ENCODE measurements around the gene DNAJB1. TPM values are rescaled to one million over a fixed set of nuclear protein-coding genes. Genes with fewer than 3 reads are reported as not detected.

Gene DNAJB1
- total RNA-seq, 1 donor from 2014 or later, result 39.1 TPM

DNA sequence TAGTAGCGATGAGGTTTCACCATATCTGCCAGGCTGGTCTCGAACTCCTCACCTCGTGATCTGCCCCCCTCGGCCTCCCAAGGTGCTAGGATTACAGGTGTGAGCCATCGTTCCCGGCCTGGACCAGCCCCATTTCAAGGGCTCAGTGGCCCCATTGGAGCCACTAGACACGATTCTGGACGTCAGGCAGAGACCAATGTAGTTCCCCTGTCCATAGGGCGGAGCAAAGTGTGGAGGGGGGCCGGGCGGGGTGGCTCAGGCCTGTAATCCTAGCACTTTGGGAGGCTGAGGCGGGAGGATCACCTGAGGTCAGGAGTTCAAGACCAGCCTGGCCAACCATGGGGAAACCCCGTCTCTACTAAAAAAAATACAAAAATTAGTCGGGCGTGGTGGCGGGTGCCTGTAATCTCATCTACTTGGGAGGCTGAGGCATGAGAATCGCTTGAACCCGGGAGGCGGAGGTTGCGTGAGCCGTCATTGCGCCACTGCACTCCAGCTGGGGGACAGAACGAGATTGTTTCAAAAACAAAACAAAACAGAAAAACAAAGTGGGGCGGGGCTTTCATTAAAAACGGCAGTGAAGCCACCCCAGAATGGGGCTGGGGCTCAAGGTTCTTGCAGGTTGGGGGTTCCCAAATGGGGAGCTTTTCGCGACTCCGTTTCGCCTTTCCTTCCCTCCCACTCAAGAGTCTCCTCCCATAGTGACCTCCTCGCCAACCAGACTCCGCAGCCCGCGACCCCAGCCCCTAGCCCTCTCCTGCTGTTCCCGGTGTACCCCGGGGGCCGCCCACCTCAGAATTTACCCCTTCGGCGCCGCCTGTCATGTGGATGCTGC is 10.4 kb upstream of the DNAJB1 start:
- Histone ChIP-seq H3K27ac (ENCODE audit: low read depth, low read length) (peak overlapping the region; percentile 70), H3K4me3 (ENCODE audit: low read length in 3 of 3) (peak overlapping the region; percentile 38 to 99 (median 65)), H3K9ac (ENCODE audit: low read depth in 1 of 3, low read length in 3 of 3) (peak overlapping the region in 2 of 3 donors; percentile 50 to 57), H3K4me1 (ENCODE audit: control insufficient read depth in 3 of 3, insufficient read depth in 3 of 3, low read length in 3 of 3) (peaks cover 22 to 35% (median 29%) of the 10 kb centered on the region in 3 donors), H3K9me3 (ENCODE audit: control insufficient read depth in 3 of 3, low read length in 3 of 3) (no peaks in the 10 kb centered on the region), H3K36me3 (ENCODE audit: control insufficient read depth in 3 of 3, insufficient read depth in 3 of 3, low read length in 3 of 3) (peaks cover 2 to 11% (median 6%) of the 10 kb centered on the region in 3 donors), H3K27me3 (ENCODE audit: control insufficient read depth in 3 of 3, insufficient read depth in 3 of 3, low read length in 3 of 3) (no peaks in the 10 kb centered on the region)

DNA sequence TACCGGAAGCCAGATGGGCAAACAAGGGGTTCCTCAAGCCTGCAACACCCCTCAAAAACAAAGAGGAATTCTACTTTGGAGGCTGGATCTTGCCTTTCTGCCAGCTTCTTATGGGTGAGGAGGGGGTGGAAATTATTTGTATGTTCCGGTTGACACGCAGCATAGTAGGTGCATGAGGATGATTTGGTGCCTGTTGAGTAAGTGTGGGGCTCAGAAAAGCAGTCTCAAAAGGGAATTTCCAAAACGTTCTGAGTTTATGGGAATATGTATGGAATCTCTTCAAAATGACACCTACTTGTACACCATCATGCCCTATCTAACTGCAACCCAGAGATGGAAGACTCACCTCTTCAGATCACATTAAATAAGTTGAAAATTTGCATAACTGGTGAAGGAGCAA is 8.2 kb upstream of the DNAJB1 start:
- H3K9ac ChIP-seq (ENCODE audit: low read depth in 1 of 3, low read length in 3 of 3), result no peak overlapping the region
- peaks cover 2 to 14% (median 6%) of the 10 kb centered on the region in 3 donors for H3K36me3 ChIP-seq (ENCODE audit: control insufficient read depth in 3 of 3, insufficient read depth in 3 of 3, low read length in 3 of 3)
- peaks cover 11 to 16% (median 14%) of the 10 kb centered on the region in 3 donors for H3K4me1 ChIP-seq (ENCODE audit: control insufficient read depth in 3 of 3, insufficient read depth in 3 of 3, low read length in 3 of 3)
- H3K27me3 ChIP-seq (ENCODE audit: control insufficient read depth in 3 of 3, insufficient read depth in 3 of 3, low read length in 3 of 3), result no peaks in the 10 kb centered on the region
- no peak overlapping the region for H3K27ac ChIP-seq (ENCODE audit: low read depth, low read length)
- no peak overlapping the region for H3K4me3 ChIP-seq (ENCODE audit: low read length in 3 of 3)
- no peaks in the 10 kb centered on the region for H3K9me3 ChIP-seq (ENCODE audit: control insufficient read depth in 3 of 3, low read length in 3 of 3)

DNA sequence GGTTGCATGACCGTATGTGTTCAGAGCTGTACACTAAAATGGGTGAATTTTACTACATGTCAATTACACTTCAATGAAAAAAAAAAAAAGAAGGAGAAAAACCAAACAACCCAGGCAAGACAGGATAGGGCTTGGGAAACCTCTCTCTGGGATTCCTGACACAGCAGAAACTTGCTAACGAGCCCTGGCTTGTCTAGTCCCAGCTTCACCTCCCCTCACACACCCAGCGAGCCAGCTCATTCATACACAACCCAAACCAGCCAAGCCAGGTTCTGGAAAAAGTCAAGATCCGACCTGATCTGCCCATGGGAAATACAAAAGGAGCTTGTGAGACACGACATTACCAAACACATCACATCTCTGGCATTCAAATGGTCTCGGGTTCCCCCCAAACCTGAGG is 7.5 kb upstream of the DNAJB1 start:
- no peaks in the 10 kb centered on the region for H3K9me3 ChIP-seq (ENCODE audit: control insufficient read depth in 3 of 3, low read length in 3 of 3)
- H3K36me3 ChIP-seq (ENCODE audit: control insufficient read depth in 3 of 3, insufficient read depth in 3 of 3, low read length in 3 of 3), result peaks cover 2 to 14% (median 6%) of the 10 kb centered on the region in 3 donors
- no peak overlapping the region for H3K9ac ChIP-seq (ENCODE audit: low read depth in 1 of 3, low read length in 3 of 3)
- H3K27ac ChIP-seq (ENCODE audit: low read depth, low read length), result no peak overlapping the region
- peaks cover 9 to 12% (median 12%) of the 10 kb centered on the region in 3 donors for H3K4me1 ChIP-seq (ENCODE audit: control insufficient read depth in 3 of 3, insufficient read depth in 3 of 3, low read length in 3 of 3)
- no peaks in the 10 kb centered on the region for H3K27me3 ChIP-seq (ENCODE audit: control insufficient read depth in 3 of 3, insufficient read depth in 3 of 3, low read length in 3 of 3)
- H3K4me3 ChIP-seq (ENCODE audit: low read length in 3 of 3), result no peak overlapping the region

DNA sequence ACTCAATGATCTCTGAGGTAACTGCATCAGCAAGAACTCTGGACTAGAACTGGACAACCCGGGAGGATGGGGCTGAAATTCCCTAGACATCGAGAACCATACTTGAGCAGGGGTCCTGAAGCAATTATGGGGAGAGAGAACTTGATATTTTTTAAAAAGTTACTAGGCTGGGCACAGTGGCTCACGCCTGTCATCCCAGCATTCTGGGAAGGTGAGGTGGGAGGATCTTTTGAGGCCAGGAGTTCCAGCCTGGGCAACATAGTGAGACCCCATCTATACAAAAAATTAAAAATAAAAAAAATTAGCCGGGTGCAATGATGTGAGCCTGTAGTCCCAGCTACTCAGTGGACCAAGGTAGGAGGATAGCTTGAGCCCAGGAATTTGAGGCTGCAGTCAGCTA is 2.3 kb upstream of the DNAJB1 start:
- Histone ChIP-seq H3K27me3 (ENCODE audit: control insufficient read depth in 3 of 3, insufficient read depth in 3 of 3, low read length in 3 of 3) (no peaks in the 10 kb centered on the region), H3K4me3 (ENCODE audit: low read length in 3 of 3) (no peak overlapping the region), H3K9ac (ENCODE audit: low read depth in 1 of 3, low read length in 3 of 3) (no peak overlapping the region), H3K9me3 (ENCODE audit: control insufficient read depth in 3 of 3, low read length in 3 of 3) (no peaks in the 10 kb centered on the region), H3K36me3 (ENCODE audit: control insufficient read depth in 3 of 3, insufficient read depth in 3 of 3, low read length in 3 of 3) (peaks cover 10 to 16% (median 14%) of the 10 kb centered on the region in 3 donors), H3K27ac (ENCODE audit: low read depth, low read length) (peak overlapping the region; percentile 96), H3K4me1 (ENCODE audit: control insufficient read depth in 3 of 3, insufficient read depth in 3 of 3, low read length in 3 of 3) (peaks cover 20 to 37% (median 28%) of the 10 kb centered on the region in 3 donors)

DNA sequence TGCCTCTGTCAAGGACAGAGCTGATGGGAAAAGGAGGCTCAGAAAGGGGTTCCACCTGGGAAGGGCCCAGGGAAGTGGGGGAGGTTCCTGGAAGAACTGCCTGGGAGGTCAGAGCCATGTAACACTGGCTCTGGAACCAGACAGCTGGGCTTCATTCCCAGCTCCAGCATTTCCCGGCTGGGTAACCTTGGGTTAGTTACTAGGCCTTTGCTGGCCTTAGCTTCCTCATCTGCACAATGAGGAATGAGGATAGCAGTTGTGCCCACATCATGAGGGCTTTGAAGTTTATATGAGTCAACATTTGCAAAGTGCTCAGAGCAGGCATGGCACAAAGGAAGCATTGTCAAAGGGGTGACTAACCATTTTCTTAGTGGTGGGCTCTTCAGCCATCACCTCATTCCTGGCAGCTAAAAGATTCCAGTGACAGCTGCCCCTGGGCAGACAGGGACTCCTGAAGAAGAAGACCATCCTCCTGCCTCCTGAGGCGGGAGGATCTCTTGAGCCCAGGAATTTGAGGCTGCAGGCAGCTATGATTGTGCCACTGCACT is 1.7 kb upstream of the DNAJB1 start:
- Histone ChIP-seq H3K36me3 (ENCODE audit: control insufficient read depth in 3 of 3, insufficient read depth in 3 of 3, low read length in 3 of 3) (peaks cover 16 to 21% (median 20%) of the 10 kb centered on the region in 3 donors), H3K4me1 (ENCODE audit: control insufficient read depth in 3 of 3, insufficient read depth in 3 of 3, low read length in 3 of 3) (peaks cover 26 to 43% (median 34%) of the 10 kb centered on the region in 3 donors), H3K27ac (ENCODE audit: low read depth, low read length) (peak overlapping the region; percentile 96), H3K9me3 (ENCODE audit: control insufficient read depth in 3 of 3, low read length in 3 of 3) (no peaks in the 10 kb centered on the region), H3K27me3 (ENCODE audit: control insufficient read depth in 3 of 3, insufficient read depth in 3 of 3, low read length in 3 of 3) (no peaks in the 10 kb centered on the region), H3K4me3 (ENCODE audit: low read length in 3 of 3) (no peak overlapping the region), H3K9ac (ENCODE audit: low read depth in 1 of 3, low read length in 3 of 3) (peak overlapping the region in 1 of 3 donors; percentile 83)

DNA sequence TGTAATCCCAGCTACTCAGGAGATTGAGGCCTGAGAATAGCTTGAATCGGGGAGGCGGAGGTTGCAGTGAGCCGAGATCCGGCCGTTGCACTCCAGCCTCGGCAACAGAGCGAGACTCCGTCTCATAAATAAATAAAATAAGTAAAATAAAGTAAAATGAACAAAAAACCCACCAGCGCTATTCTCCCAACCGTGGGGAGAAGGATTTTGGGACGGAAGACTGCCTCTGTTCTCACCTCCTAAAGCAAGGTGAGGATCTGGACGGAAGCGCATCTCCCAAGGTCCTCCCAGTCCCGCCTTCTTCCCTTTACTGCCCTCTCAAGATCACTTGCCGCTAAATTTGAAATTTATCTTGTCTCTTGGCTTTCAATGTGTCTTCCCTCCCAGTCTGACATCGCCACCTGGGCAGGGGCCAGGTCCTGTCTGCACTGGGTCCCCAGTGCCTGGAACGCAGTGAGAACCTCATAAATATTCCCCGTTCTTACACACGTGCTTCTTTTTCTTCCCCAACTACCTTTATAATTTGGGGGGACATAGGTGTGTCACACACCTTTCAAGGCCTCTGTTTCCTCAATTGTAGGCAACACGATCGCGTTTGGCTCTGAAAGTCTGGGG is 1.2 kb upstream of the DNAJB1 start:
- Histone ChIP-seq H3K36me3 (ENCODE audit: control insufficient read depth in 3 of 3, insufficient read depth in 3 of 3, low read length in 3 of 3) (peaks cover 22 to 26% (median 25%) of the 10 kb centered on the region in 3 donors), H3K9ac (ENCODE audit: low read depth in 1 of 3, low read length in 3 of 3) (peak overlapping the region in 2 of 3 donors; percentile 74 to 83), H3K27ac (ENCODE audit: low read depth, low read length) (peak overlapping the region; percentile 96), H3K27me3 (ENCODE audit: control insufficient read depth in 3 of 3, insufficient read depth in 3 of 3, low read length in 3 of 3) (no peaks in the 10 kb centered on the region), H3K9me3 (ENCODE audit: control insufficient read depth in 3 of 3, low read length in 3 of 3) (no peaks in the 10 kb centered on the region), H3K4me3 (ENCODE audit: low read length in 3 of 3) (peak overlapping the region in 1 of 3 donors; percentile 30), H3K4me1 (ENCODE audit: control insufficient read depth in 3 of 3, insufficient read depth in 3 of 3, low read length in 3 of 3) (peaks cover 32 to 49% (median 40%) of the 10 kb centered on the region in 3 donors)

DNA sequence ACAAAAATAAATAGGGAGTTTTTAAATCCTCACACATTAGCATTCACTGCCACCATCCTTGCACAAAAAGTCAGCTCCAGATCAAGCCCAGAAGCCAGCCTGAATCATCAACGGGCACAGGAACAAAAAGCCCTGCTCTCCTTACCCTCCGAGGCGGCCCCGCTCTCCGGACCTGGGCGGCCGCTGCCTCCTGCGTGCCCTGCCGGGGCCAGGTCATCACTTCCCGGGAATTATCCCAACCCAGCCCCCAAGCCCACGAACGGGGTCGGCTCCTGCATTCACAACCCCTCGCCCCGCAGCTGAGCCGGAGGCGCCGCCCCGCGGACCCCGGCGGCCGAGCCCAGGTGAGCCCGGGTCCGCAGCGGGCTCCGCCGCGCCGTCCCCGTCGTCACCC is 754 bp downstream of the DNAJB1 start:
- H3K9ac ChIP-seq (ENCODE audit: low read depth in 1 of 3, low read length in 3 of 3), result peak overlapping the region; percentile 80 to 100 (median 99)
- H3K36me3 ChIP-seq (ENCODE audit: control insufficient read depth in 3 of 3, insufficient read depth in 3 of 3, low read length in 3 of 3), result peaks cover 25 to 33% (median 31%) of the 10 kb centered on the region in 3 donors
- H3K4me3 ChIP-seq (ENCODE audit: low read length in 3 of 3), result peak overlapping the region; percentile 79 to 96 (median 95)
- no peaks in the 10 kb centered on the region for H3K9me3 ChIP-seq (ENCODE audit: control insufficient read depth in 3 of 3, low read length in 3 of 3)
- peaks cover 40 to 52% (median 50%) of the 10 kb centered on the region in 3 donors for H3K4me1 ChIP-seq (ENCODE audit: control insufficient read depth in 3 of 3, insufficient read depth in 3 of 3, low read length in 3 of 3)
- peak overlapping the region; percentile 99 for H3K27ac ChIP-seq (ENCODE audit: low read depth, low read length)
- H3K27me3 ChIP-seq (ENCODE audit: control insufficient read depth in 3 of 3, insufficient read depth in 3 of 3, low read length in 3 of 3), result no peaks in the 10 kb centered on the region

DNA sequence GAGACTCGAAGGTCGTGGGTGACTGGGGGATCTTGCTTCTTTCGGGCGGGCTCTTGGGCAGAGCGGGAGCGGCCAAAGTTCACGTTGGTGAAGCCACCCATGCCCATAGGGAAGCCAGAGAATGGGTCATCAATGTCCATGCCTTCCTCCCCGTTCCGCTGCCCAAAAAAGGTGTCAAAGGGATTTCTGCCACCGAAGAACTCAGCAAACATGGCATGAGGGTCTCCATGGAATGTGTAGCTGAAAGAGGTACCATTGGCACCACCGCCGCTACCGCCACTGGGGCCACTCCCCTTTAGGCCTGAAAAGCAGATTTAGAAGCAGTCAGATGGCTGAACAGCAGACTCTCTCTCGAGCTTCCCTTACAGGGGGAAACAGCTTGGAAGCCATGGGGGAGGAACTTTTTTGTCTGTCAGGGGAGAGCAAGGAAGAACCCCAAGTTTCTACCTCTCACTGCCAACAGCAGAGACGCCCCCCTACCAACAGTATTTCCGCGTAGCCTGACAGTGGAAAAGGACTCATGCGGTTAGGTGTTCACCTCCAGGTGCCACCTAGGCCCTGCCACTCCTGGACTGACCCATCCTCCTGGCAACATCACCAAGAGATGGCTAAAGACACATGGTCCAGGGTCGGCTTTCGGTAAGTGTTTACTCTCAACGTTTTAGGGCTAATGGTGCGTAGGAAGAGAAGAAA is 1.3 kb downstream of the DNAJB1 start:
- Histone ChIP-seq H3K9me3 (ENCODE audit: control insufficient read depth in 3 of 3, low read length in 3 of 3) (no peaks in the 10 kb centered on the region), H3K36me3 (ENCODE audit: control insufficient read depth in 3 of 3, insufficient read depth in 3 of 3, low read length in 3 of 3) (peaks cover 25 to 31% (median 31%) of the 10 kb centered on the region in 3 donors), H3K4me3 (ENCODE audit: low read length in 3 of 3) (peak overlapping the region; percentile 79 to 96 (median 95)), H3K27me3 (ENCODE audit: control insufficient read depth in 3 of 3, insufficient read depth in 3 of 3, low read length in 3 of 3) (no peaks in the 10 kb centered on the region), H3K4me1 (ENCODE audit: control insufficient read depth in 3 of 3, insufficient read depth in 3 of 3, low read length in 3 of 3) (peaks cover 40 to 52% (median 50%) of the 10 kb centered on the region in 3 donors), H3K9ac (ENCODE audit: low read depth in 1 of 3, low read length in 3 of 3) (peak overlapping the region; percentile 80 to 100 (median 99)), H3K27ac (ENCODE audit: low read depth, low read length) (peak overlapping the region; percentile 99)

DNA sequence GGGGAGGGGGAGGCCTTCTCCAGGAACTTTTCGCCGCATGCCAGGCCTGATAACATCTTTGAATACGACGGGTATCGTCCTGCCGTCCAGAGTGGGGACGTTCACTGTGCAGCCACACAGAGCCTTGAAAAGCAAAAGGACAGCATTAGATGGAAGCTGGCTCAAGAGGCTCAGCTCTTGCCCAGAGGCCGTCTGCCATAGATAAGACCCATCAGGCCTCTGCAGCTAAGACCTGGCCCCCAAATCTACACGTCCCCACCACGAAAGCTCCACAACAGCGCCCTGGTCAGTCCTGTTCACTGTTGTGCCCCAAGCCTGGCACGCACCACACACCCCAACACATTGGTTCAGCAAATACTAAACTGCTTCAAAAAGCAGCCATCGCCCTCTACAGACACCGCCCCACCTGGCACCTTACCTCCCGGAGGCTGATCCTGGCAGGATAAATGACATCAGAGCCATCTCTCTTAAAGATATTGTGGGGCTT is 2.1 kb downstream of the DNAJB1 start:
- Histone ChIP-seq H3K27ac (ENCODE audit: low read depth, low read length) (no peak overlapping the region), H3K36me3 (ENCODE audit: control insufficient read depth in 3 of 3, insufficient read depth in 3 of 3, low read length in 3 of 3) (peaks cover 25 to 31% (median 30%) of the 10 kb centered on the region in 3 donors), H3K27me3 (ENCODE audit: control insufficient read depth in 3 of 3, insufficient read depth in 3 of 3, low read length in 3 of 3) (no peaks in the 10 kb centered on the region), H3K4me1 (ENCODE audit: control insufficient read depth in 3 of 3, insufficient read depth in 3 of 3, low read length in 3 of 3) (peaks cover 40 to 52% (median 50%) of the 10 kb centered on the region in 3 donors), H3K4me3 (ENCODE audit: low read length in 3 of 3) (peak overlapping the region; percentile 79 to 96 (median 95)), H3K9me3 (ENCODE audit: control insufficient read depth in 3 of 3, low read length in 3 of 3) (no peaks in the 10 kb centered on the region), H3K9ac (ENCODE audit: low read depth in 1 of 3, low read length in 3 of 3) (peak overlapping the region; percentile 54 to 99 (median 80))

Data from skeletal muscle tissue (tissue), 4 donors.